HG03196 (cell line): Measurements from ENCODE around the gene TKT.
"Not testable (repeated sequence)": the region's sequence is repeated elsewhere in the genome, so short reads cannot be mapped to it uniquely, and the experiment has no call there.

Source experiments
- ATAC-seq: cut with Tn5 transposase; IDR thresholded peaks from one replicate; pipeline ENCODE4 v1.9.1; 2021; ENCODE audit not compliant: unreplicated experiment

TKT gene

GRCh38 chr3:53260286-53260785 lies 4.5 kb upstream of the TKT start:
- ATAC-seq, result no peak

- ATAC-seq, result no peak
Observed at GRCh38 chr3:53259427-53260259, 3.8 kb upstream of the TKT start.

GRCh38 chr3:53258600-53259426 lies 3.0 kb upstream of the TKT start:
- ATAC-seq, result no peak

- no peak for ATAC-seq
Observed at GRCh38 chr3:53257465-53257864, 1.6 kb upstream of the TKT start.

GRCh38 chr3:53256704-53257055 lies 858 bp upstream of the TKT start:
- ATAC-seq, result no peak

- ATAC-seq, result peak; percentile 39
Observed at GRCh38 chr3:53255423-53255774, 423 bp downstream of the TKT start.

- ATAC-seq, result peak; percentile 48
Observed at GRCh38 chr3:53254509-53255422, 1.1 kb downstream of the TKT start.

- ATAC-seq, result no peak
Observed at GRCh38 chr3:53253707-53254508, 1.9 kb downstream of the TKT start.

- ATAC-seq, result not testable (repeated sequence)
Observed at GRCh38 chr3:53252947-53253322, 2.9 kb downstream of the TKT start.

GRCh38 chr3:53252096-53252946 lies 3.5 kb downstream of the TKT start:
- ATAC-seq, result no peak

- ATAC-seq, result no peak
Observed at GRCh38 chr3:53250881-53251605, 4.8 kb downstream of the TKT start.

GRCh38 chr3:53250453-53250852 lies 5.4 kb downstream of the TKT start:
- ATAC-seq, result no peak

GRCh38 chr3:53248161-53248560 lies 7.7 kb downstream of the TKT start:
- ATAC-seq, result no peak

- ATAC-seq, result no peak
Observed at GRCh38 chr3:53247619-53248018, 8.2 kb downstream of the TKT start.

- ATAC-seq, result no peak
Observed at GRCh38 chr3:53244271-53244670, 11.6 kb downstream of the TKT start.

GRCh38 chr3:53243785-53244184 lies 12.0 kb downstream of the TKT start:
- no peak for ATAC-seq

- ATAC-seq, result no peak
Observed at GRCh38 chr3:53243165-53243564, 12.7 kb downstream of the TKT start.

GRCh38 chr3:53242642-53243041 lies 13.2 kb downstream of the TKT start:
- no peak for ATAC-seq

GRCh38 chr3:53242155-53242554 lies 13.7 kb downstream of the TKT start:
- no peak for ATAC-seq
